Measurements from ENCODE around the gene NRGN.

Gene NRGN

DNA sequence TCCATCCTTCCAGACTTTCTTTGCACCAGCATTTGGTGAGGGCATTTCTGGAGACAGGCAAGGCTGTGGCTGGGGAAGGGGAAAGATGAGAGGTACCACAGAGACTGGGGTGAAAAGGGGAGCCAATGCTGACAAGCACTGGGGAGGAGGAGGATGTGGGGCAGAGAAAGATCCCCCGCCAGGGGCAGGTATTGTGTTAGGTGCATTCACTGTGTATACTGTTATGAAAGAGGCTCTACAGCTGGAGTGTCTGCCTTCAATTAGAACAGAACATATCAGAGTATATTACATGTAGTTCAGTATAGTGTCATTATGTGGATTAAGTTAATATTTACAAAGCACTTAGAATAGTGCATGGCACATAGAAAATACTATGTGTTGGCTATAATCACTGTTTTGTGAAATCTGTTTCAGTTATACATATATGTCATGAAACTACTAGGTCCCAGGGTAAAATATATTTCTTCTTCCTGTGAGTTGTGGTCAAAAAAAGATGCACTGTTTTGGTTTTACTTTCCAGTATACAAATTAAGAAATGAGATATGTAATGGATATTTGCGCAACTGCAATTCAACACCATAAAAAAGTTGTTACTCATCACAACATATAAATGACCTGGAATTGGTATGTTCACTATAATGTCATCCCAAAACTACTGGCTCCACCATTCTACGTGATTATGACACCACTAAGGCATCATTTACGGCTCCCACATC lies 52.0 kb downstream of the NRGN start:
- FAIRE-seq, result no peak

- FAIRE-seq, result no peak
Observed at GRCh38 chr11:124793466-124794278, 53.9 kb downstream of the NRGN start.

DNA sequence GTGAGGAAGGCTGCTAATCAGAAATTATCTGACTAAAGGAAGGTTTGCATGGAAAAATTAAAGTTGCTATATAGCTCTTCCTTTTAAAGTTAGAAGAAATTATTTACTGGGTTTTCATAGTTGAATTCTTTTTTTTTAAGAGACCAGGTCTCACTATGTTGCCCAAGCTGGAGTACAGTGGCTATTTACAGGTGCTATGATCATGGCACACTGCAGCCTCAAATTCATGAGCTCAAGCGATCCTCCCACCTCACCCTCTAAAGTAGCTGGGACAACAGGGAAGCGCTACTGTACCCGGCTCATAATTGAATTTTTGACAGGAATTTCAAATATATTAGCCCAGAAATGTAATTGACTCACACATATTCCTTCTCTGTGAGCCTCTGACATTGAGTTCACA lies 56.6 kb downstream of the NRGN start:
- FAIRE-seq, result no peak
